Measurements from ENCODE around the gene CIB2. TPM values are rescaled to one million over a fixed set of nuclear protein-coding genes. Genes with fewer than 3 reads are reported as not detected.

The CIB2 gene
- total and polyA plus RNA-seq, 2 experiments from 2014 or later: 59.5 to 64.4 TPM

- TF ChIP-seq CTCF (conservative IDR thresholded peaks at IDR 0.05; ENCODE audit: low read depth in 2 of 2) (peak; percentile 75 to 95), EZH2 (IDR thresholded peaks at IDR 0.05; ENCODE audit: low read depth, unreplicated experiment) (no peak)
- peak; percentile 89 for DNase-seq (ENCODE audit: low spot score)
- H3K9me2 ChIP-seq (ENCODE audit: insufficient read depth): no peaks in the 10 kb centered on the region
Measured at GRCh38 chr15:78177447-78177873, 46.2 kb upstream of the CIB2 start.

GRCh38 chr15:78175330-78175729 is 44.1 kb upstream of the CIB2 start:
- Mint-ChIP-seq H3K27me3 (ENCODE audit: insufficient read depth, low read depth, poor library complexity) (peaks cover 4% of the 10 kb centered on the region), H3K36me3 (ENCODE audit: low read depth) (peaks cover 21% of the 10 kb centered on the region), H3K4me3 (no peak overlapping the region), H3K4me1 (no peaks in the 10 kb centered on the region; the same call in 2 of the 3 replicates), H3K9me3 (no peaks in the 10 kb centered on the region), H3K27ac (no peak overlapping the region)
- Histone ChIP-seq H3K36me3 (ENCODE audit: insufficient read depth) (peaks cover 8% of the 10 kb centered on the region; the same call in 1 of the 2 replicates), H3K79me2 (replicated peaks; ENCODE audit: insufficient read depth) (no peaks in the 10 kb centered on the region), H3K27ac (ENCODE audit: low read depth) (no peak overlapping the region), H2AFZ (no peak overlapping the region), H3K4me2 (no peak overlapping the region), H3K4me3 (no peak overlapping the region), H4K20me1 (replicated peaks; ENCODE audit: insufficient read depth) (peaks cover 3% of the 10 kb centered on the region; the same call in 1 of the 2 replicates), H3K9me2 (ENCODE audit: insufficient read depth) (no peaks in the 10 kb centered on the region), H3F3A (replicated peaks; ENCODE audit: low read depth) (no peaks in the 10 kb centered on the region), H3K27me3 (ENCODE audit: insufficient read depth) (no peaks in the 10 kb centered on the region), H3K4me1 (ENCODE audit: insufficient read depth) (no peaks in the 10 kb centered on the region)
- no peak for ATAC-seq
- DNase-seq (ENCODE audit: low spot score): no peak
- TF ChIP-seq CTCF (conservative IDR thresholded peaks at IDR 0.05; ENCODE audit: low read depth in 2 of 2) (no peak), ETS1 (IDR thresholded peaks at IDR 0.05) (no peak), CREB1 (CRISPR knock-in tag; IDR thresholded peaks at IDR 0.05; ENCODE audit: low read depth) (no peak), JUNB (IDR thresholded peaks at IDR 0.05; ENCODE audit: unreplicated experiment) (no peak), POLR2AphosphoS5 (IDR thresholded peaks at IDR 0.05; ENCODE audit: low read depth) (no peak), REST (IDR thresholded peaks at IDR 0.05; ENCODE audit: unreplicated experiment) (no peak), EZH2phosphoT487 (IDR thresholded peaks at IDR 0.05; ENCODE audit: unreplicated experiment) (no peak), STAT1 (IDR thresholded peaks at IDR 0.05; ENCODE audit: unreplicated experiment) (no peak), EZH2 (IDR thresholded peaks at IDR 0.05; ENCODE audit: low read depth, unreplicated experiment) (no peak), ZNF331 (CRISPR knock-in tag; IDR thresholded peaks at IDR 0.05; ENCODE audit: low read depth) (no peak)

More at GRCh38 chr15:78177447-78177873, 46.2 kb upstream of the CIB2 start:
- no peak overlapping the region for H3K27ac Mint-ChIP-seq
- no peaks in the 10 kb centered on the region; the same call in 2 of the 3 replicates for H3K4me1 Mint-ChIP-seq
- no peaks in the 10 kb centered on the region for H3K27me3 ChIP-seq (ENCODE audit: insufficient read depth)
- no peak overlapping the region for H3K27ac ChIP-seq (ENCODE audit: low read depth)
- H2AFZ ChIP-seq: no peak overlapping the region
- H3K36me3 Mint-ChIP-seq (ENCODE audit: low read depth): peaks cover 5% of the 10 kb centered on the region
- H3K36me3 ChIP-seq (ENCODE audit: insufficient read depth): no peaks in the 10 kb centered on the region
- peaks cover 3% of the 10 kb centered on the region; the same call in 1 of the 2 replicates for H4K20me1 ChIP-seq (replicated peaks; ENCODE audit: insufficient read depth)
- no peak overlapping the region for H3K4me3 Mint-ChIP-seq
- no peaks in the 10 kb centered on the region for H3K4me1 ChIP-seq (ENCODE audit: insufficient read depth)
- no peak overlapping the region for H3K4me2 ChIP-seq
- H3K4me3 ChIP-seq: no peak overlapping the region
- no peaks in the 10 kb centered on the region for H3F3A ChIP-seq (replicated peaks; ENCODE audit: low read depth)
- peak; percentile 96 for ATAC-seq
- no peaks in the 10 kb centered on the region for H3K9me3 Mint-ChIP-seq
- H3K79me2 ChIP-seq (replicated peaks; ENCODE audit: insufficient read depth): no peaks in the 10 kb centered on the region
- H3K27me3 Mint-ChIP-seq (ENCODE audit: insufficient read depth, low read depth, poor library complexity): peaks cover 4% of the 10 kb centered on the region

Data from GM23338 (cell line).